ENCODE measurements around the gene PRKCH.

Gene PRKCH

GRCh38 chr14:61285364-61285763, 36.0 kb upstream of the PRKCH start:
- Histone ChIP-seq H3K4me3 (ENCODE audit: extremely low read depth, insufficient read depth, low read length, poor library complexity, severe bottlenecking) (no peak overlapping the region), H3K27ac (ENCODE audit: low read depth, low read length, severe bottlenecking) (no peak overlapping the region), H3K4me1 (ENCODE audit: control insufficient read depth, insufficient read depth, low read length, poor library complexity, severe bottlenecking) (no peaks in the 10 kb centered on the region), H3K36me3 (ENCODE audit: control insufficient read depth, insufficient read depth, low read length) (no peaks in the 10 kb centered on the region), H3K9me3 (ENCODE audit: control insufficient read depth, low read length) (no peaks in the 10 kb centered on the region)
- WGBS, 2 experiments (ENCODE audit: insufficient coverage in 2 of 2), result 93% methylated on average over 3 of the region's 4 CpGs; no CpG with 5 or more reads in 1 of the 2 experiments

- no peaks in the 10 kb centered on the region for H3K36me3 ChIP-seq (ENCODE audit: control insufficient read depth, insufficient read depth, low read length)
- H3K4me3 ChIP-seq (ENCODE audit: extremely low read depth, insufficient read depth, low read length, poor library complexity, severe bottlenecking), result no peak overlapping the region
- 89 to 94% methylated on average over 3 to 5 of the region's 7 CpGs for WGBS, 2 experiments (ENCODE audit: insufficient coverage in 2 of 2)
These were observed 34.2 kb upstream of the PRKCH start for GRCh38 chr14:61287196-61287595.

GRCh38 chr14:61288228-61288627, 33.2 kb upstream of the PRKCH start:
- Histone ChIP-seq H3K9me3 (ENCODE audit: control insufficient read depth, low read length) (no peaks in the 10 kb centered on the region), H3K27ac (ENCODE audit: low read depth, low read length, severe bottlenecking) (no peak overlapping the region)
- WGBS, 2 experiments (ENCODE audit: insufficient coverage in 2 of 2), result 92 to 96% methylated on average over 2 to 3 of the region's 4 CpGs

More at GRCh38 chr14:61287196-61287595, 34.2 kb upstream of the PRKCH start:
- no peaks in the 10 kb centered on the region for H3K4me1 ChIP-seq (ENCODE audit: control insufficient read depth, insufficient read depth, low read length, poor library complexity, severe bottlenecking)
- no peak overlapping the region for H3K27ac ChIP-seq (ENCODE audit: low read depth, low read length, severe bottlenecking)
- H3K9me3 ChIP-seq (ENCODE audit: control insufficient read depth, low read length), result no peaks in the 10 kb centered on the region

DNA sequence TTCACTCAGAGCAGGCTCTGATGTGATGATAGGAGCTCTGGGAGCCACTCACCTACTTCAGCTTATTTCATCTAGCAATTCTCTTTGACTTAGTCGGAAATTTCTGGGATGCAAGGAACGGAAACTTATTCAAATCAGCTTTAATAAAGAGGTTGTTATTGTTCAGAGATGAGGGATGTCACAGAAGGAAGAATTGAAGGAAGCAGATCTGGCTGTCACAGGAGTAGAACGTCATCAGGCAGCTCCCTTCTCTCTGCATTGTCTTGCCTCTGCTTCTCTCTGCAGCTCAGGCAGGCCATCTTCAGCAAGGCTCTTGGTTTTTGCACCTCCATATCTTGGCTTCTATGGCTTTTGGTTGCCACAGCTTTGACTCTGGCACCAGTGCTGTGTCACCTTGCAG, 32.7 kb upstream of the PRKCH start:
- 80 to 100% methylated on average over 1 of the region's 3 CpGs for WGBS, 2 experiments (ENCODE audit: insufficient coverage in 2 of 2)

More at GRCh38 chr14:61288228-61288627, 33.2 kb upstream of the PRKCH start:
- Histone ChIP-seq H3K36me3 (ENCODE audit: control insufficient read depth, insufficient read depth, low read length) (no peaks in the 10 kb centered on the region), H3K4me1 (ENCODE audit: control insufficient read depth, insufficient read depth, low read length, poor library complexity, severe bottlenecking) (no peaks in the 10 kb centered on the region), H3K4me3 (ENCODE audit: extremely low read depth, insufficient read depth, low read length, poor library complexity, severe bottlenecking) (no peak overlapping the region)

GRCh38 chr14:61290701-61291100, 30.7 kb upstream of the PRKCH start:
- no peaks in the 10 kb centered on the region for H3K4me1 ChIP-seq (ENCODE audit: control insufficient read depth, insufficient read depth, low read length, poor library complexity, severe bottlenecking)
- H3K36me3 ChIP-seq (ENCODE audit: control insufficient read depth, insufficient read depth, low read length), result no peaks in the 10 kb centered on the region
- 89% methylated on average over 1 of the region's 1 CpG; no CpG with 5 or more reads in 1 of the 2 experiments for WGBS, 2 experiments (ENCODE audit: insufficient coverage in 2 of 2)
- H3K9me3 ChIP-seq (ENCODE audit: control insufficient read depth, low read length), result no peaks in the 10 kb centered on the region
- no peak overlapping the region for H3K27ac ChIP-seq (ENCODE audit: low read depth, low read length, severe bottlenecking)
- no peak overlapping the region for H3K4me3 ChIP-seq (ENCODE audit: extremely low read depth, insufficient read depth, low read length, poor library complexity, severe bottlenecking)

More for the DNA sequence above, 32.7 kb upstream of the PRKCH start:
- H3K27ac ChIP-seq (ENCODE audit: low read depth, low read length, severe bottlenecking), result no peak overlapping the region
- no peaks in the 10 kb centered on the region for H3K9me3 ChIP-seq (ENCODE audit: control insufficient read depth, low read length)
- H3K4me1 ChIP-seq (ENCODE audit: control insufficient read depth, insufficient read depth, low read length, poor library complexity, severe bottlenecking), result no peaks in the 10 kb centered on the region
- H3K36me3 ChIP-seq (ENCODE audit: control insufficient read depth, insufficient read depth, low read length), result no peaks in the 10 kb centered on the region
- H3K4me3 ChIP-seq (ENCODE audit: extremely low read depth, insufficient read depth, low read length, poor library complexity, severe bottlenecking), result no peak overlapping the region

- WGBS, 2 experiments (ENCODE audit: insufficient coverage in 2 of 2), result no CpG with 5 or more reads among the region's 3 CpGs
- Histone ChIP-seq H3K4me3 (ENCODE audit: extremely low read depth, insufficient read depth, low read length, poor library complexity, severe bottlenecking) (no peak overlapping the region), H3K4me1 (ENCODE audit: control insufficient read depth, insufficient read depth, low read length, poor library complexity, severe bottlenecking) (no peaks in the 10 kb centered on the region), H3K36me3 (ENCODE audit: control insufficient read depth, insufficient read depth, low read length) (no peaks in the 10 kb centered on the region), H3K9me3 (ENCODE audit: control insufficient read depth, low read length) (no peaks in the 10 kb centered on the region), H3K27ac (ENCODE audit: low read depth, low read length, severe bottlenecking) (no peak overlapping the region)
These were observed 25.2 kb upstream of the PRKCH start for GRCh38 chr14:61296151-61296550.

DNA sequence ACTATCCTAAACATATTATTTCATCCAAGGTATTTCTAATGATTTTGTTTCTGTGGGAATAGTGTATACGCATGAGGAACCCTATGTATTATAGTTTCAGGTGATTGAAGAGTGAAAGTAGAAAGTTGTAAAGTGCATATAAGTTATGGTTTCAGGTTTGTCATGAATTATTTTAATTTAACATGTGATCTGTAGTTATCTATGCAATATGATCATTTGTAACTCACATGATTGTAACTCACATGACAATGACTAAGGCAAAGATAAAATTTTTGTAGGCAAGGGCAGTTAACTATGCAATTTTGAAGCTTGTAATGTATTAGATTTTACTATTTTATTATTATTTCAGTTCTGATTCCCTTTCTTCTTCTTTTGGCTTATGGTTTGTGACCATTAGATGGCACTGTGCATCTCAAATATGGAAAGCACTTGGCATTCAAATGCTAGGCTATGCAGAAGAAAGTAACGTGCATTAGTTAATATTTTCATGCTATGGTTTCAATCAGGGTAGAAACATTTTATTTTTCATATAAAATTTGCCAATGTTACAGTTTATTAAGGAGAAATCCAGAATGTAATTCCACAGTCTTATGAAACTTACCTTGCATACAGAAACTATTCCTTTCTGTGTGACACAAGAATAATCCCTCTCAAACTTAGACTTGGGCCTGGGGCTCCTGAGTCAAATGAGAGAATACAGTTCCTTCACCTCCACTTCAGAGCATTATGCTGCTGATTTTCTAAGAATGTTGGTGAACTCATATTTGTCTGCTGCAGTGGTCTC, 24.5 kb upstream of the PRKCH start:
- WGBS, 2 experiments (ENCODE audit: insufficient coverage in 2 of 2), result 78% methylated on average over 1 of the region's 2 CpGs; no CpG with 5 or more reads in 1 of the 2 experiments
- Histone ChIP-seq H3K4me1 (ENCODE audit: control insufficient read depth, insufficient read depth, low read length, poor library complexity, severe bottlenecking) (no peaks in the 10 kb centered on the region), H3K9me3 (ENCODE audit: control insufficient read depth, low read length) (no peaks in the 10 kb centered on the region), H3K4me3 (ENCODE audit: extremely low read depth, insufficient read depth, low read length, poor library complexity, severe bottlenecking) (no peak overlapping the region), H3K27ac (ENCODE audit: low read depth, low read length, severe bottlenecking) (no peak overlapping the region), H3K36me3 (ENCODE audit: control insufficient read depth, insufficient read depth, low read length) (no peaks in the 10 kb centered on the region)

DNA sequence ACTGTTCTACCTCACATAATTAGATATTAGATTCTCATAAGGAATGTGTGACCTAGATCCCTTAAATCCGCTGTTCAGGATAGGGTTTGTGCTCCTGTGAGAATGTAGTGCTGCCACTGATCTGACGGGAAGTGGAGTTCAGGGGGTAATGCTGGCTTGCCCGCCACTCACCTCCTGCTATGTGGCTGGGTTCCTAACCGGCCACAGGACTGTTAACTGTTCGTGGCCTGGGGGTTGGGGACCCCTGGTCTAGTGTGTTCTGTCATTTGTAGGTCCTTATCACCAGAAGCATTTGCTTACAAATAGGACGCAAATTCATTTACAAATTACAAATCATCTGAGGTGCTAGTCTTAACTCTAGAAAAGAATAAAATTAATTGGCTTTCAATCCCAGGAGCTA, 23.8 kb upstream of the PRKCH start:
- Histone ChIP-seq H3K27ac (ENCODE audit: low read depth, low read length, severe bottlenecking) (no peak overlapping the region), H3K36me3 (ENCODE audit: control insufficient read depth, insufficient read depth, low read length) (no peaks in the 10 kb centered on the region)
- WGBS, 2 experiments (ENCODE audit: insufficient coverage in 2 of 2), result 85 to 90% methylated on average over 2 to 4 of the region's 6 CpGs

DNA sequence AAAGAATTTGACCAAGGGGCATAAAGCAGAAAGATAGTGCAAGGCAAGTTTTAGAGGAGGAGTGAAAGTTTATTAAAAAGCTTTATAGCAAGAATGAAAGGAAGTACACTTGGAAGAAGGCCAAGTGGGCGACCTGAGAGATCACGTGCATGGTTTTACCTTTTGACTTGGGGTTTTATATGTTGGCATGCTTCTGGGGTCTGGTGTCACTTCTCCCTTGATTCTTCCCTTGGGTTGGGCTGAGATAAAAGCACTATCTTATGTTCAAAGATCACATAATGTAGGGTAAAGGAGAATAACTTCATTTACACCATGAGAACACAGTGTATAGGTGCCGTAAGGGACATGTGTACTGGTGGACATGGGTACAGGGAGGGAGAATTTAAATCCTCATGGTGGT, 22.6 kb upstream of the PRKCH start:
- 89 to 100% methylated on average over 2 to 3 of the region's 3 CpGs for WGBS, 2 experiments (ENCODE audit: insufficient coverage in 2 of 2)
- Histone ChIP-seq H3K27ac (ENCODE audit: low read depth, low read length, severe bottlenecking) (no peak overlapping the region), H3K36me3 (ENCODE audit: control insufficient read depth, insufficient read depth, low read length) (no peaks in the 10 kb centered on the region), H3K4me3 (ENCODE audit: extremely low read depth, insufficient read depth, low read length, poor library complexity, severe bottlenecking) (no peak overlapping the region), H3K9me3 (ENCODE audit: control insufficient read depth, low read length) (no peaks in the 10 kb centered on the region), H3K4me1 (ENCODE audit: control insufficient read depth, insufficient read depth, low read length, poor library complexity, severe bottlenecking) (no peaks in the 10 kb centered on the region)

More for the DNA sequence above, 23.8 kb upstream of the PRKCH start:
- Histone ChIP-seq H3K9me3 (ENCODE audit: control insufficient read depth, low read length) (no peaks in the 10 kb centered on the region), H3K4me3 (ENCODE audit: extremely low read depth, insufficient read depth, low read length, poor library complexity, severe bottlenecking) (no peak overlapping the region), H3K4me1 (ENCODE audit: control insufficient read depth, insufficient read depth, low read length, poor library complexity, severe bottlenecking) (no peaks in the 10 kb centered on the region)

- Histone ChIP-seq H3K9me3 (ENCODE audit: control insufficient read depth, low read length) (no peaks in the 10 kb centered on the region), H3K4me3 (ENCODE audit: extremely low read depth, insufficient read depth, low read length, poor library complexity, severe bottlenecking) (no peak overlapping the region), H3K4me1 (ENCODE audit: control insufficient read depth, insufficient read depth, low read length, poor library complexity, severe bottlenecking) (no peaks in the 10 kb centered on the region), H3K27ac (ENCODE audit: low read depth, low read length, severe bottlenecking) (no peak overlapping the region), H3K36me3 (ENCODE audit: control insufficient read depth, insufficient read depth, low read length) (no peaks in the 10 kb centered on the region)
- WGBS, 2 experiments (ENCODE audit: insufficient coverage in 2 of 2), result 100% methylated on average over 1 of the region's 2 CpGs; no CpG with 5 or more reads in 1 of the 2 experiments
These were observed 21.2 kb upstream of the PRKCH start for GRCh38 chr14:61300209-61300608.

- Histone ChIP-seq H3K9me3 (ENCODE audit: control insufficient read depth, low read length) (no peaks in the 10 kb centered on the region), H3K27ac (ENCODE audit: low read depth, low read length, severe bottlenecking) (no peak overlapping the region), H3K4me3 (ENCODE audit: extremely low read depth, insufficient read depth, low read length, poor library complexity, severe bottlenecking) (no peak overlapping the region), H3K36me3 (ENCODE audit: control insufficient read depth, insufficient read depth, low read length) (no peaks in the 10 kb centered on the region), H3K4me1 (ENCODE audit: control insufficient read depth, insufficient read depth, low read length, poor library complexity, severe bottlenecking) (no peaks in the 10 kb centered on the region)
- WGBS, 2 experiments (ENCODE audit: insufficient coverage in 2 of 2), result 83 to 85% methylated on average over 6 of the region's 7 CpGs
These were observed 20.6 kb upstream of the PRKCH start for GRCh38 chr14:61300754-61301153.

Data from mesodermal cell (in vitro differentiated cells).